ENCODE measurements around the gene UST. TPM values are rescaled to one million over a fixed set of nuclear protein-coding genes. Genes with fewer than 3 reads are reported as not detected.
A peak's percentile ranks its signal among the peaks of the same experiment; 100 is the strongest.
"Not testable (repeated sequence)": the region's sequence is repeated elsewhere in the genome, so short reads cannot be mapped to it uniquely, and the experiment has no call there.

The UST gene
- total and polyA plus RNA-seq, 7 donors, result 0.79 to 2.6 (median 2.0) TPM

DNA sequence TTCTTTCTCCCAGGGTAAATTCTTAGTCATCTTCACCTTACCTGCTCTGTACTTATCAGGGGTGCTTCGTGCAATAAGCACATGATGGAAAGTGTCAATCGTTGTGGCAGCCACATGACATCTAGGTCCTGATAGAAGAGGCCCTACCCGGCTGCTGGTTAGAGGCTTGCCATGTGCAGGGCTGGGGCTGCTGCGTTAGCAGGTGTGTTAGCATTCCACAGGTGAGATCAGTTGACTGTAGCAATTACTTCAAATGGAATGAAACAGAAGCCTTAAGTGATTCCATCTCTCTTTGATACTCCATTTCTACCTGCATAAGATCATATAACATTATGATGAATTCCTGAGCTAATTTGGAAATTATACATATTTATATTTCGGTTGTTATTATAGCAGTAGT, 127.0 kb downstream of the UST start:
- 88 to 94% (median 92%) methylated on average over 5 of the region's 5 CpGs for WGBS, 3 donors
- no peaks in the 10 kb centered on the region for H3K9me3 ChIP-seq
- no peak overlapping the region for H3K27ac ChIP-seq
- H3K36me3 ChIP-seq (ENCODE audit: insufficient read depth in 1 of 2, low read depth in 1 of 2), result no peaks in the 10 kb centered on the region
- H3K4me3 ChIP-seq, result no peak overlapping the region
- DNase-seq (no peak), ATAC-seq (no peak)
- intact Hi-C loops (cut with DNase I), result no loop called here
- H3K27me3 ChIP-seq (ENCODE audit: insufficient read depth in 3 of 3, low read length in 2 of 3), result no peaks in the 10 kb centered on the region
- H3K4me1 ChIP-seq, result no peaks in the 10 kb centered on the region
- TF ChIP-seq, protein P1, sequence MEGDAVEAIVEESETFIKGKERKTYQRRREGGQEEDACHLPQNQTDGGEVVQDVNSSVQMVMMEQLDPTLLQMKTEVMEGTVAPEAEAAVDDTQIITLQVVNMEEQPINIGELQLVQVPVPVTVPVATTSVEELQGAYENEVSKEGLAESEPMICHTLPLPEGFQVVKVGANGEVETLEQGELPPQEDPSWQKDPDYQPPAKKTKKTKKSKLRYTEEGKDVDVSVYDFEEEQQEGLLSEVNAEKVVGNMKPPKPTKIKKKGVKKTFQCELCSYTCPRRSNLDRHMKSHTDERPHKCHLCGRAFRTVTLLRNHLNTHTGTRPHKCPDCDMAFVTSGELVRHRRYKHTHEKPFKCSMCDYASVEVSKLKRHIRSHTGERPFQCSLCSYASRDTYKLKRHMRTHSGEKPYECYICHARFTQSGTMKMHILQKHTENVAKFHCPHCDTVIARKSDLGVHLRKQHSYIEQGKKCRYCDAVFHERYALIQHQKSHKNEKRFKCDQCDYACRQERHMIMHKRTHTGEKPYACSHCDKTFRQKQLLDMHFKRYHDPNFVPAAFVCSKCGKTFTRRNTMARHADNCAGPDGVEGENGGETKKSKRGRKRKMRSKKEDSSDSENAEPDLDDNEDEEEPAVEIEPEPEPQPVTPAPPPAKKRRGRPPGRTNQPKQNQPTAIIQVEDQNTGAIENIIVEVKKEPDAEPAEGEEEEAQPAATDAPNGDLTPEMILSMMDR (IDR thresholded peaks at IDR 0.05), result no peak

DNA sequence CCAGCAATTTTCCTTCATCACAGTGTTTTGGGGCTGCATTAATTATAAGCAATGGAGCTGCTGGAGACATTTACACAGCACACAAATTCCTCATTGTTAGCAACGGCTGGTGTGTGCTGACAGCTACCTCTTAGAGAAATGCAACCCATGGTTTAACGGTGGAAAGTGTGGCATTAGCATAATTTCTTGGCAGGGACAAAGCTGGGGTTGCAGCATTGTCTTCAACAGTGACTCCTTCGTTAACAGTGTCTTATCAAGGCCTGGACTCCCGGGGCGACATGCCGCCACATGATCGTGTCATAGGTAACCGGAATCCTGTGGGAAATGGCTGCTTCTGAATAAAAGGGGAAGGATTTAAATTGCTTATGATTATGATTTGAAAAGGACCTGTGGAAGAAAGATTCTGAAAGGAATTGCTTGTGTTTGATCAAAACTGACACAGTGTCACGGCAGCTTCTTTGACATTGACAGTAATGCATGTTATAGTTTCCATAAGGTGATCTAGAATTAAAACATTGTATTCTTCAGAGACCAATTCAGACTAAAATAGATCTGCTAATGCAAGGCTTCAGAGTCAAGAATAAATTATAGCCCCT, 128.0 kb downstream of the UST start:
- 41 to 51% (median 48%) methylated on average over 9 of the region's 9 CpGs for WGBS, 3 donors
- Histone ChIP-seq H3K4me3 (no peak overlapping the region), H3K27ac (no peak overlapping the region), H3K9me3 (no peaks in the 10 kb centered on the region), H3K27me3 (ENCODE audit: insufficient read depth in 3 of 3, low read length in 2 of 3) (no peaks in the 10 kb centered on the region), H3K36me3 (ENCODE audit: insufficient read depth in 1 of 2, low read depth in 1 of 2) (no peaks in the 10 kb centered on the region), H3K4me1 (no peaks in the 10 kb centered on the region)
- intact Hi-C loops (cut with DNase I), result no loop called here
- TF ChIP-seq, protein P1 (IDR thresholded peaks at IDR 0.05), result no peak
- ATAC-seq, result peak in 3 of 4 donors; percentile 43 to 54 (median 44)
- DNase-seq, result no peak

DNA sequence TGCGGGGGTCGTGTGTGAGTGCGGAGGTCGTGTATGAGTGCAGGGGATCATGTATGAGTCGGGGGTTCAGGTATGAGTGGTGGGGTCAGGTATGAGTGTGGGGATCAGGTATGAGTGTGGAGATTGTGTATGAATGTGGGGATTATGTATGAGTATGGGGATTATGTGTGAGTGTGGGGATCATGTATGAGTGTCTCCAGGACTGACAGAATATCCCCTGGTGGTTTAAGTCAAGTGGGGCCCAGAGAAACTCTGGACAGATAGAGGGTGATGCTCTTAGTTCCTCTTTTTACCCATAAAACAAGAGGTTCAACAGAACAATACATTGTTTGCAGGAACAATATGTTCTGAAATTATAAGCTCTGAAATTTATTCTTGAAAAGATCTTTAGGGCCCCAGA, 131.9 kb downstream of the UST start:
- Histone ChIP-seq H3K27ac (no peak overlapping the region), H3K4me1 (no peaks in the 10 kb centered on the region), H3K9me3 (no peaks in the 10 kb centered on the region), H3K4me3 (no peak overlapping the region), H3K36me3 (ENCODE audit: insufficient read depth in 1 of 2, low read depth in 1 of 2) (no peaks in the 10 kb centered on the region), H3K27me3 (ENCODE audit: insufficient read depth in 3 of 3, low read length in 2 of 3) (no peaks in the 10 kb centered on the region)
- TF ChIP-seq, protein P1 (IDR thresholded peaks at IDR 0.05), result no peak
- DNase-seq, result no peak
- WGBS, 3 donors, result 72 to 85% (median 78%) methylated on average over 5 of the region's 5 CpGs
- intact Hi-C loops (cut with DNase I), result no loop called here
- no peak for ATAC-seq

DNA sequence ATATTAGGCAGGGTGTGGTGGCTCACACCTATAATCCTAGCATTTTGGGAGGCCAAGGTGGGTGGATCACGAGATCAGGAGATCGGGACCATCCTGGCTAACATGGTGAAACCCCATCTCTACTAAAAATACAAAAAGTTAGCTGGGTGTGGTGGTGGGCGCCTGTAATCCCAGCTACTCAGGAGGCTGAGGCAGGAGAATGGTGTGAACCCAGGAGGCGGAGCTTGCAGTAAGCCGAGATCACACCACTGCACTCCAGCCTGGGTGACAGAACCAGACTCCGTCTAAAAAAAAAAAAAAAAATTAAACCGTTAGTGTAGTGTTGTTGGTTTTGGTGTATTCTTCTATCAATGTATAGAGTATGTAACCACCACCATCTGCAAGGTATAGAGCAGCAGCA, 133.9 kb downstream of the UST start:
- H3K36me3 ChIP-seq (ENCODE audit: insufficient read depth in 1 of 2, low read depth in 1 of 2); intact Hi-C loops (cut with DNase I); ATAC-seq; H3K4me1 ChIP-seq; H3K27me3 ChIP-seq (ENCODE audit: insufficient read depth in 3 of 3, low read length in 2 of 3); H3K4me3 ChIP-seq; DNase-seq; H3K9me3 ChIP-seq; H3K27ac ChIP-seq: not testable (repeated sequence)
- WGBS, 3 donors, result 95 to 97% (median 96%) methylated on average over 6 to 7 of the region's 7 CpGs

DNA sequence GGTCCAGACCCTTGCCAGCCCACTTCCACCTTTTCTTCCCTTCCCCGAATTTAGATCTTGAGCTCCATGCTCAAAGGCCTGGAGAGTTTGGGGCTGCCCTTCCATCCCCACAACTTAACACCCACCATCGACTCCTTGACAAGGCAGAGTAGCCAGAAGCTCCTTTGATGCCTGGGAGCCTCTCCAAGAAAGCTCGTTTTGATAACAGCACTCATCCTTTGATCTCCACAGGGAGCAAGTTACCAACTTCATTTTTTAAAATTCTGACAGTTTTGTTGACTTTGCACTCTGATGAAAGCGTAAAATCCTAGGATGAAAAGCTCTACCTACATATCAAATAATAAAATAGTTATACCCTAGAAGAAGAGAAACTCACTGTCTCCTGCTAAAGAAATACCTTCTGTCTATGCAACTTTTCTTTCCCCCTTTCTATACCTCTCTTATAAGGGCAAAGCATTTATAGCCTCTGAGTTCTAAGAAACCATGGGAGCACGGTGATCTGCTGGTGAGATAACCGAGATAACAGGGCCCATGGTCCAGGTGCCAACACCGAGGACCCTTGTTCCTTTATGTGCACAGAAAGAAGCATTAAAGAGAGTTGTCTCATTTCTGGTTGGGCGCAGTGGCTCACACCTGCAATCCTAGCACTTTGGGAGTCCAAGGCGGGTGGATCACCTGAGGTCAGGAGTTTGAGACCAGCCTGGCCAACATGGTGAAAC, 134.9 kb downstream of the UST start:
- Histone ChIP-seq H3K4me1 (no peaks in the 10 kb centered on the region), H3K27ac (no peak overlapping the region), H3K4me3 (no peak overlapping the region), H3K27me3 (ENCODE audit: insufficient read depth in 3 of 3, low read length in 2 of 3) (no peaks in the 10 kb centered on the region), H3K9me3 (no peaks in the 10 kb centered on the region), H3K36me3 (ENCODE audit: insufficient read depth in 1 of 2, low read depth in 1 of 2) (no peaks in the 10 kb centered on the region)
- no peak for DNase-seq
- TF ChIP-seq, protein P1 (IDR thresholded peaks at IDR 0.05), result no peak
- no peak for ATAC-seq
- intact Hi-C loops (cut with DNase I), result no loop called here
- 78 to 82% (median 81%) methylated on average over 9 of the region's 9 CpGs for WGBS, 3 donors

All from psoas muscle (tissue), 8 donors.